ENCODE results near the gene RALGDS. TPM values are rescaled to one million over a fixed set of nuclear protein-coding genes. Genes with fewer than 3 reads are reported as not detected.
"Not testable (repeated sequence)": the region's sequence is repeated elsewhere in the genome, so short reads cannot be mapped to it uniquely, and the experiment has no call there.

The RALGDS gene
- polyA plus RNA-seq, 2 donors, result 47.8 to 67.9 TPM

- Histone ChIP-seq H3K36me3 (ENCODE audit: control insufficient read depth in 2 of 2, insufficient read depth in 2 of 2, low read length in 1 of 2) (peaks cover 0 to 5% of the 10 kb centered on the region in 2 donors), H3K4me3 (ENCODE audit: low read depth in 1 of 2, low read length in 2 of 2) (no peak overlapping the region), H3K27me3 (ENCODE audit: control insufficient read depth in 1 of 2, insufficient read depth in 2 of 2, low read length in 2 of 2) (no peaks in the 10 kb centered on the region), H3K4me1 (ENCODE audit: control insufficient read depth in 2 of 2, insufficient read depth in 2 of 2, low read length in 1 of 2) (peaks cover 5 to 26% of the 10 kb centered on the region in 2 donors), H3K27ac (ENCODE audit: low read depth in 2 of 2, low read length in 1 of 2) (no peak overlapping the region), H3K9me3 (ENCODE audit: control insufficient read depth in 2 of 2, insufficient read depth in 1 of 2, low read depth in 1 of 2, low read length in 1 of 2) (no peaks in the 10 kb centered on the region)
- 60 to 65% methylated on average over 14 of the region's 14 CpGs for whole genome bisulfite sequencing, 2 donors
Observed at GRCh38 chr9:133063500-133064231, 57.4 kb downstream of the RALGDS start.

GRCh38 chr9:133063159-133063499 is 57.9 kb downstream of the RALGDS start:
- Histone ChIP-seq H3K27ac (ENCODE audit: low read depth in 2 of 2, low read length in 1 of 2) (no peak overlapping the region), H3K4me1 (ENCODE audit: control insufficient read depth in 2 of 2, insufficient read depth in 2 of 2, low read length in 1 of 2) (peaks cover 5 to 31% of the 10 kb centered on the region in 2 donors), H3K9me3 (ENCODE audit: control insufficient read depth in 2 of 2, insufficient read depth in 1 of 2, low read depth in 1 of 2, low read length in 1 of 2) (no peaks in the 10 kb centered on the region), H3K36me3 (ENCODE audit: control insufficient read depth in 2 of 2, insufficient read depth in 2 of 2, low read length in 1 of 2) (peaks cover 0 to 6% of the 10 kb centered on the region in 2 donors), H3K27me3 (ENCODE audit: control insufficient read depth in 1 of 2, insufficient read depth in 2 of 2, low read length in 2 of 2) (no peaks in the 10 kb centered on the region), H3K4me3 (ENCODE audit: low read depth in 1 of 2, low read length in 2 of 2) (no peak overlapping the region)
- 75 to 79% methylated on average over 8 of the region's 8 CpGs for WGBS, 2 donors

- H3K27me3 ChIP-seq (ENCODE audit: control insufficient read depth in 1 of 2, insufficient read depth in 2 of 2, low read length in 2 of 2); H3K9me3 ChIP-seq (ENCODE audit: control insufficient read depth in 2 of 2, insufficient read depth in 1 of 2, low read depth in 1 of 2, low read length in 1 of 2); H3K27ac ChIP-seq (ENCODE audit: low read depth in 2 of 2, low read length in 1 of 2); H3K4me3 ChIP-seq (ENCODE audit: low read depth in 1 of 2, low read length in 2 of 2): not testable (repeated sequence)
- WGBS, 2 donors, result 35 to 45% methylated on average over 2 to 3 of the region's 8 CpGs
- Histone ChIP-seq H3K36me3 (ENCODE audit: control insufficient read depth in 2 of 2, insufficient read depth in 2 of 2, low read length in 1 of 2) (peaks cover 0 to 11% of the 10 kb centered on the region in 2 donors), H3K4me1 (ENCODE audit: control insufficient read depth in 2 of 2, insufficient read depth in 2 of 2, low read length in 1 of 2) (peaks cover 5 to 33% of the 10 kb centered on the region in 2 donors)
Observed at GRCh38 chr9:133062569-133062968, 58.5 kb downstream of the RALGDS start.

- H3K27me3 ChIP-seq (ENCODE audit: control insufficient read depth in 1 of 2, insufficient read depth in 2 of 2, low read length in 2 of 2); H3K9me3 ChIP-seq (ENCODE audit: control insufficient read depth in 2 of 2, insufficient read depth in 1 of 2, low read depth in 1 of 2, low read length in 1 of 2); H3K4me3 ChIP-seq (ENCODE audit: low read depth in 1 of 2, low read length in 2 of 2): not testable (repeated sequence)
- Histone ChIP-seq H3K4me1 (ENCODE audit: control insufficient read depth in 2 of 2, insufficient read depth in 2 of 2, low read length in 1 of 2) (peaks cover 10 to 38% of the 10 kb centered on the region in 2 donors), H3K27ac (ENCODE audit: low read depth in 2 of 2, low read length in 1 of 2) (peak within 1 kb of the TSS; percentile 57 to 80), H3K36me3 (ENCODE audit: control insufficient read depth in 2 of 2, insufficient read depth in 2 of 2, low read length in 1 of 2) (peaks cover 0 to 15% of the 10 kb centered on the region in 2 donors)
- WGBS, 2 donors, result 17 to 66% methylated on average over 1 to 3 of the region's 9 CpGs
Observed at GRCh38 chr9:133061764-133062145, 59.3 kb downstream of the RALGDS start, which contains the start of gene CEL. Gene CEL, plus strand, starts transcription at chr9:133061981. Its CDS starts 22 bp downstream, at chr9:133062003.

- 43 to 46% methylated on average over 13 to 14 of the region's 14 CpGs for WGBS, 2 donors
- H3K27ac ChIP-seq (ENCODE audit: low read depth in 2 of 2, low read length in 1 of 2), result peak overlapping the region; percentile 57 to 80
- H3K4me3 ChIP-seq (ENCODE audit: low read depth in 1 of 2, low read length in 2 of 2); H3K27me3 ChIP-seq (ENCODE audit: control insufficient read depth in 1 of 2, insufficient read depth in 2 of 2, low read length in 2 of 2); H3K9me3 ChIP-seq (ENCODE audit: control insufficient read depth in 2 of 2, insufficient read depth in 1 of 2, low read depth in 1 of 2, low read length in 1 of 2): not testable (repeated sequence)
- peaks cover 0 to 17% of the 10 kb centered on the region in 2 donors for H3K36me3 ChIP-seq (ENCODE audit: control insufficient read depth in 2 of 2, insufficient read depth in 2 of 2, low read length in 1 of 2)
- H3K4me1 ChIP-seq (ENCODE audit: control insufficient read depth in 2 of 2, insufficient read depth in 2 of 2, low read length in 1 of 2), result peaks cover 11 to 39% of the 10 kb centered on the region in 2 donors
Observed at GRCh38 chr9:133061019-133061763, 59.8 kb downstream of the RALGDS start.

GRCh38 chr9:133060417-133060841 is 60.6 kb downstream of the RALGDS start:
- Histone ChIP-seq H3K27me3 (ENCODE audit: control insufficient read depth in 1 of 2, insufficient read depth in 2 of 2, low read length in 2 of 2) (no peaks in the 10 kb centered on the region), H3K4me3 (ENCODE audit: low read depth in 1 of 2, low read length in 2 of 2) (no peak overlapping the region), H3K27ac (ENCODE audit: low read depth in 2 of 2, low read length in 1 of 2) (peak overlapping the region; percentile 56 to 69), H3K9me3 (ENCODE audit: control insufficient read depth in 2 of 2, insufficient read depth in 1 of 2, low read depth in 1 of 2, low read length in 1 of 2) (no peaks in the 10 kb centered on the region), H3K36me3 (ENCODE audit: control insufficient read depth in 2 of 2, insufficient read depth in 2 of 2, low read length in 1 of 2) (peaks cover 0 to 16% of the 10 kb centered on the region in 2 donors), H3K4me1 (ENCODE audit: control insufficient read depth in 2 of 2, insufficient read depth in 2 of 2, low read length in 1 of 2) (peaks cover 11 to 43% of the 10 kb centered on the region in 2 donors)
- 29 to 46% methylated on average over 5 to 6 of the region's 6 CpGs for WGBS, 2 donors

- H3K9me3 ChIP-seq (ENCODE audit: control insufficient read depth in 2 of 2, insufficient read depth in 1 of 2, low read depth in 1 of 2, low read length in 1 of 2), result no peaks in the 10 kb centered on the region
- H3K4me3 ChIP-seq (ENCODE audit: low read depth in 1 of 2, low read length in 2 of 2), result no peak overlapping the region
- H3K27ac ChIP-seq (ENCODE audit: low read depth in 2 of 2, low read length in 1 of 2), result peak overlapping the region; percentile 62 to 88
- WGBS, 2 donors, result 29 to 32% methylated on average over 7 of the region's 7 CpGs
- peaks cover 11 to 38% of the 10 kb centered on the region in 2 donors for H3K4me1 ChIP-seq (ENCODE audit: control insufficient read depth in 2 of 2, insufficient read depth in 2 of 2, low read length in 1 of 2)
- H3K36me3 ChIP-seq (ENCODE audit: control insufficient read depth in 2 of 2, insufficient read depth in 2 of 2, low read length in 1 of 2), result peaks cover 0 to 23% of the 10 kb centered on the region in 2 donors
- H3K27me3 ChIP-seq (ENCODE audit: control insufficient read depth in 1 of 2, insufficient read depth in 2 of 2, low read length in 2 of 2), result no peaks in the 10 kb centered on the region
Observed at GRCh38 chr9:133059623-133060022, 61.4 kb downstream of the RALGDS start.

GRCh38 chr9:133058550-133059320 is 62.3 kb downstream of the RALGDS start:
- Histone ChIP-seq H3K27me3 (ENCODE audit: control insufficient read depth in 1 of 2, insufficient read depth in 2 of 2, low read length in 2 of 2) (no peaks in the 10 kb centered on the region), H3K9me3 (ENCODE audit: control insufficient read depth in 2 of 2, insufficient read depth in 1 of 2, low read depth in 1 of 2, low read length in 1 of 2) (no peaks in the 10 kb centered on the region), H3K4me1 (ENCODE audit: control insufficient read depth in 2 of 2, insufficient read depth in 2 of 2, low read length in 1 of 2) (peaks cover 11 to 32% of the 10 kb centered on the region in 2 donors), H3K4me3 (ENCODE audit: low read depth in 1 of 2, low read length in 2 of 2) (no peak overlapping the region), H3K36me3 (ENCODE audit: control insufficient read depth in 2 of 2, insufficient read depth in 2 of 2, low read length in 1 of 2) (peaks cover 3 to 28% of the 10 kb centered on the region in 2 donors), H3K27ac (ENCODE audit: low read depth in 2 of 2, low read length in 1 of 2) (peak overlapping the region; percentile 62 to 92)
- WGBS, 2 donors, result 49 to 56% methylated on average over 12 of the region's 12 CpGs

GRCh38 chr9:133058071-133058470 is 63.0 kb downstream of the RALGDS start:
- WGBS, 2 donors, result 69% methylated on average over 7 of the region's 7 CpGs
- H3K4me1 ChIP-seq (ENCODE audit: control insufficient read depth in 2 of 2, insufficient read depth in 2 of 2, low read length in 1 of 2), result peaks cover 10 to 29% of the 10 kb centered on the region in 2 donors
- H3K27me3 ChIP-seq (ENCODE audit: control insufficient read depth in 1 of 2, insufficient read depth in 2 of 2, low read length in 2 of 2), result no peaks in the 10 kb centered on the region
- peaks cover 3 to 32% of the 10 kb centered on the region in 2 donors for H3K36me3 ChIP-seq (ENCODE audit: control insufficient read depth in 2 of 2, insufficient read depth in 2 of 2, low read length in 1 of 2)
- H3K9me3 ChIP-seq (ENCODE audit: control insufficient read depth in 2 of 2, insufficient read depth in 1 of 2, low read depth in 1 of 2, low read length in 1 of 2), result no peaks in the 10 kb centered on the region
- no peak overlapping the region for H3K4me3 ChIP-seq (ENCODE audit: low read depth in 1 of 2, low read length in 2 of 2)
- H3K27ac ChIP-seq (ENCODE audit: low read depth in 2 of 2, low read length in 1 of 2), result peak overlapping the region; percentile 34 to 92
